Stimulated activated CD8-positive, alpha-beta memory T cell treated with anti-CD3 and anti-CD28 coated beads, Interleukin-2, amount 100 ng/mL, for 1 hour (primary cell): ENCODE measurements around the gene TRPC4.

Experiments
- DNase-seq, 2 donors: peaks; one replicate each; pipeline ENCODE4 v3.0.0-alpha.2; 2020; ENCODE audit warnings: low read depth in 2 of 2

TRPC4 gene

DNA sequence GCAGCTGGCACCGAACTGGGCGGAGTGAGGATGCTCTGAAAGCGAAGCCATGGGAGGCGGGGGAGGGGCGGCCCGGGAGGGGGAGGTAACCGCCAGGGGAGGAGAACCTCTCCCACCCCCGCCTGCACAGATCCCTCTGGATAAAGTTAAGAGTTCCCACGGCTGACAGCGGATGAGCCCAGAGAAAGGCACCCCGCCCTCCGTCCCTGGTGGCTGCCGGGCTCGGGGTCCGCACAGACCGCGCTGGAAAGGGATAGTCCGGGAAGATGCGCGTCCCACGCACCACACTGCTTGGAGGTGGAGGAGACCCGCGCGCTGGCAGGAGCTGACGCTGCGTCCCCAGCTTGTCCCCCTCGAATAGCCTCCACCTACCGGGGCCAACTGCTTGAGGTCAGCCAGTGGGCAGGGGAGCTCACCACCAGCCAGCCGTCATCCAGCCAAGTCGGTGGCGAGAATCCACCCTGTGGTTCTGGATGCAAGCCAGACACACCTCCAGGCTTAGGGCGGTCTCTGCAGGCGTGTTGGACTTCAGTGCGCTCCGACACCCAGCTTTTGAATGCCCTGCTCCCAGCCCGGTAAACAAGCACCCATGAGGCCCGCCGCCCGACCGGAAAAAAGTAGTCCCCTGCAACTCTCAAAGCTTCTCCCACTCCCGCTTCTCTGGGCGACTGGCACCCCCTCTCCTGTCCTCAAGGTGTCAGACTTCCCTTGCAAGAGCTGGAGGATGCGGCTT lies at the start of gene TRPC4:
TSS of gene TRPC4 (minus strand) at position 17 of the 733 bp plus-strand sequence. CDS start 86,439 bp downstream, outside the sequence.
- no peak for DNase-seq

DNA sequence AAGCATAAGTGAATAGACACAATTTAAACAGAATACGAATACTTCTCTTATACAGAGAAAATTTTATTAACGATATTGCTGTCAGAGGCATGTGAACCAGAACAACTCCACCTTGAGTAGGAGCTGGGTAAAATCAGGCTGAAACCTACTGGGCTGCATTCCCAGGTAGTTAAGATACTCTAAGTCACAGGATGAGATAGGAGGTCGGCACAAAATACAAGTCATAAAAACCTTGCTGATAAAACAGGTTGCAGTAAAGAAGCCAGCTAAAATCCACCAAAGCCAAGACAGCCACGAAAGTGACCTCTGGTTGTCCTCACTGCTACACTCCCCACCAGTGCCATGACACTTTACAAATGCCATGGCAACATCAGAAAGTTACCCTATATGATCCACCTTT lies 49.2 kb upstream of the TRPC4 start:
- DNase-seq = no peak

DNA sequence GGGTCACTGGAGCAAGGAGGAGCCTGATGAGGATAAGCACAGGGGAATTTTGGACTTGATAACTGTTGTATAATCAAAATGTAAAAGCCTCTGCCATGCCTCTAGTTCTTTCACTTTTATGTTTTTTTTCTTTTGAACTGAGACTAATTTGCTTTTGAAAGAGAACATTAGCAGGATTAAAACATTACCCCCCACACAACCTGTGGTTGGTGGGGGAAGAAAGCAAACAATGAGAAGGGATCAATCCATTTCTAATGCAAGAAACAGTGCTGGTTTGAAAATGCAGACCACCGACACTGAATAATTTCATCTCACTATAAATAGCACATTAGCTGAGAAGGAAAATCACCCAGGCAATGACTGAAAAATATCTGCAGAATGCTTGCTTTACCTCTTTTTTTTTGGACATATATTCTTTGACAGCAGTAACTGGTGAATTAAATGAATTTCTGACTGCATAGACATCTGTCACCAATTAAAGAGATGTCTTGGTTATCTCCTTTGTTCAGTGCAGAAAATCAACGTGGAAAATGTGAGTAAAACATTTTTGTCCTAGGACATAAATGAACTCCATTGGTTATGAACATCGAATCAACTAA lies 48.6 kb upstream of the TRPC4 start:
- no peak for DNase-seq

DNA sequence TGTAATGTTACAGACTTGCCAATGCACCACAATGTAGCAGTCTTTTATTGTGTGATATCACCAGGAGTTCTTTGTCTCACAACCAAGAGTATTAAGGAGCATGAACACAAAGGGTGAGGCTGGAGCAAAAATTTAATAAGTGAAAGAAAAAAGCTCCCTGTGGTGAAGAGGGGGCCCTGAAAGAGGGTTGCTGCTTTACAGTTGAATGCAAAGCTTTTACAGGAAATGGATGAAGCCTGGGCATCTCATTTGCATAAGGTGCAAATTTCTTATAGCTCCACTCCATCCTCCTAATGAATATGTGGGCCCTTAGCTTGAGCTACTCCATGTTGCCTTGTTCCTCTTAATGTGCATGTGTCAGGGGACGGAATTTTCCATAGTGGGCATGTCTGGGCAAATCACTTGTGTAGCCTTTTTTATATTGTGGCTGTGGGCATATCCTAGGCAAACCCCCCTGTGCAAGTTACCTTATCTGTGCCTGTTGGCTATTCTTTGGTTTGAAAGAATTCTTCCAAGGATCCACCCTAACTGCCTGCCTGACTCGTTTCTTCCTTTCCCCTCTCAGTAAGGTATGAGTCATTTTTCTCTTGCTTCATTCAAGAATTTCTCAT lies 45.3 kb upstream of the TRPC4 start:
- no peak for DNase-seq

DNA sequence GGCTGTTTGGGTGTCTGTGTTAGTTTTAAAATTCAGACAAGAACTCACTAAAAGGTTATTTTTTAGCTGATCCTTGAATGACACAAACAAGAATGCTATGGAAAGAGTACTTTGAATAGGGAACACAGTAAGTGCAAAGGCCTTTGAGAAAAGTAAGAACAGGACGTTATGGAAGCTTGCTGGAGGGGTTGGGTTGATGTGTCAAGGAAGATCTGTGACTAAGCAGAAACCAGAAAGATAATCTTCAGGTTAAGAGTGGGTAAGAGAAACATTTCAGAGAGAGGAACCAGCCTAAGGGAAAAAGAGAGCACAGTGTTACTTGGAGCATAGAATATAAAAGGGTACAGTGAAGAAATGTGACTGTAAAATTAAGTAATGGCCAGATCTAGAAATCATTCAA lies 41.2 kb upstream of the TRPC4 start:
- DNase-seq = no peak

DNA sequence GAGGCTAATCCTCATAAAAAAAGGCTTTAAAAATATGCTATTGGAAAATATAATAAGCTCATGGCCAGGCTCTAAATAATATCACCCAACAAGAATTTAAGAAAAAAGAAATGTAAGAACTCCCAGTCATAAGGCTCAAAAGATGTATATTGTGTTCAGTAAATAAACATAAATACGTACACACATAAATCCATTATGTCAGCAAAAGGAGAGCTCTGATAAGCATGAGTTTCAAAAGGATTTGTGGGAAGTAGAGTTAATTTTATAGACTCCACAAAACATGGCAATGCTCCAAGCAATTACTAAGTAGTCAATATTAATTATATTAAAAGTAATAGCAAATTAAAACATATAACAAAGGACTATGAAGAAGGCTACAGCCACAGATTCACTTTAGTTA lies 37.3 kb upstream of the TRPC4 start:
- no peak for DNase-seq

DNA sequence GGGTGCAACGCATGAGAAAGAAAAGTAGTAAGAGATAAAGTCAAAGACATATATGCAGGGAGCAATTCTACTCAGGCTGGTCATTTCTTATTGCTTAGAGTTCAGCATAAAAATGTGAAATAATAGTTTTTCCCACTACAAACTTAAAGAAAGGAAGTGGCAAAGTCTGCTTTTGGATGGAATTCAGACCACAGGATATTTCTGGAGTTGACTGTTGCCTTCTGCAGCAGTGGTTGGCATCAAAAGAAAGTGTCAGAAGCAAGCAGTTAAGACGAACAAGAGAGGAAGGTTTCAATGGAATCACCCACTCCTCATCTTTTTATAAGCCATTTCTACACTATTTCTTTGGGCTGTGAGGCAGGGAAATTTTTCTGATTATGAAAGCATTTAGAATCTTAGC lies 36.2 kb upstream of the TRPC4 start:
- DNase-seq = no peak

DNA sequence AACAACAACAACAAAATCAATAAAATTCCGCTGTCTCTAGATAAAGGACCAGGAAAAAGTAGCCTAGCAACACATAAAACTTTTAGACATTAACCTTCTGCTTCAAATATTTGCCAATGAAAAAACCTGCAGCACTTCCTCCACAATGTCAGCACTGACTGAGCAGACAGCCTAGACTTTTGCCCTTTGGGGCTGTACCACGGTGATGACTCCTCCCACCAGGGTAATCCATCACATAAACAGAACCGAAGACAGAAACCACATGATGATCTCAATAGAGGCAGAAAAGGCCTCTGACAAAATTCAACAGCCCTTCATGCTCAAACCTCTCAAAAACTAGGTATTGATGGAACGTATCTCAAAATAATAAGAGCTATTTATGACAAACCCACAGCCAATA lies 30.2 kb upstream of the TRPC4 start:
- no peak for DNase-seq

DNA sequence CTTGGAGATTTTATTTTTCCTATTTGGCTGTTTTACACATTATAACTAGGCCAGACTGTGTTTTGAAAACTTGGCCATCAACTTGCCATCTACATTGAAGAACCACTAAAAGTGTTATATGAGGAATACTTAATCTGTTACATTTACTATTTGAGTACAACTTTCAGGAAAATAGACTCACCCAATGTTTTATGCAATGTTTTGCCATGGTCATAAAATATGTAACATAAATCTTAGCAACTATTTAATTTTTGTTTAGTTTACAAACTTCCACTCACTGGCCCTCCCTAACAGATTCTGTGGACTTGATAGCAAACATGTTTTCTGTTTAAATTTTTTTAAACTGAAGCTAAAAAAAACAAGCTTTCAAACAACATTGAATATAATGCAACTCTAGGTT lies 23.7 kb upstream of the TRPC4 start:
- DNase-seq = no peak

DNA sequence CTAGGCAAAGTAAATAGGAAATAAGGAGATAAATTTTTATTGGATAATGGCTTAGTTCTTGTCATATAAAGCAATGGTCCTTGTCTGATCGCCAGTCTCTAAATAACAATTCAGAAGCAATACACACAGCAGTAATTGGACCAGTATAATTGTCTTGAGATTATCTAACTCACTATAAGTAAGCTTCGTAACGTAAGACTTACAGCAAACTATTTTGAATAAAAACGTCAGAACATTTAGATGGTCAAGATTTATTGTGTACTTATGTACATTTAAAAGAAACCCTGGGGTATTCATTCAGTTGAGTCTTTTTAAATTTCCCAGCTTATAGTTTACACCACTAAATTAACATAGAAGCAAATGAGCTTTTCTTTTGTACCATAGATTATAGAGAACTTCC lies 20.2 kb upstream of the TRPC4 start:
- DNase-seq = no peak

DNA sequence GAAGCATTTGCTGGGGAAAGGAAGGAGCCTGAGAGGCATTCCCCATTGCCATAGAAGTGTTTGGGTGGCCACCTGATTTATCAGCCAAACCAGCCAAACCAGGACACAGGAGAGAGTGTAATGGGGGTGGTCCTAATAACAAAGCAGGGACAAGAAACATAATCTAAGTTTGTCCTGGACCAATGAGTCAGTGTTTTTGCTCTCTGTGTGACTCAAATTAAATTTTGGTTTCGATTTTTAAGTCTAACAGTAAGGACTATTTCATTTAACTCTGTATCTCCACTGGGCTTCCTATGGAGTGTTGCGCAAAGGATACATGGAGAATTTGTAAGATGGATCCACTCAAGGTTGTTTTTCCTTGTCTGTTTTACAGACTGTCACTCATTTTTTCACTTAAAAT lies 19.5 kb upstream of the TRPC4 start:
- DNase-seq = no peak

DNA sequence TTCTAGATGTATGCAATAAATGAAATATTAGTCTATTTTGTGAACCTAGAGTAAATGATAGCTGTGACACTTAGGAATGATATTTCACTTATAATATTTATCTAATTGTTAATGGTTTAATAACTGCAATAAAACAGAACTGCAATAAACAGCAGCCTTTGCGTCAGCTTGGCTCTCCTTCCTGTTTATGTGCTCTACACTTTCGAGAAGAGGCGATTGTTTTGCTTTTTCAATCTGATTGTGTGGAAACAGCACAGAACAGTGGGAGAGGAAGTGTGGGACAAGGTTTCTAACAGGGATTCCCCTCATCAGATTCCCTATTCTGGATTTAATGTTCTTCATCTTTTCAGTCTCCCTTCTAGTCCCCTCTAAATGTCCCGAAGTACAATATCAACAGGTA lies 17.3 kb upstream of the TRPC4 start:
- no peak for DNase-seq

DNA sequence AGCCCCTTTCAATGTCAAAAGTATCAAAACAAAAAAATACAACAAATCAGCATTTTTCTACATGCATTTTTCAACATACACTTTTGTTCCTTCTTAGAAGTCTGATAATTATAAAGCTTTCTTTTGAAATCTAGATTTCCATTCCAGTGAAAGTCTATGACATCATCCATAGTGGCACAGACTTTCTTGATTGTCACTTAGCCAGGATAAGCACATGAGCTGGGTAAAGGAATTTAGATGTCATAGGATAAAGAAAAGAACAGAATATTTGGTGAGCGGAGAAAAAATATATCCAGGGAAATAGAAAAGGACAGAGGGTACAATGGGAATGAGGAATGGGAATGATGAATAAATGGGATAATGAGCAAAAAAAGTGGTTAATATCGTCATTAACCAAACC lies 15.1 kb upstream of the TRPC4 start:
- DNase-seq = no peak

DNA sequence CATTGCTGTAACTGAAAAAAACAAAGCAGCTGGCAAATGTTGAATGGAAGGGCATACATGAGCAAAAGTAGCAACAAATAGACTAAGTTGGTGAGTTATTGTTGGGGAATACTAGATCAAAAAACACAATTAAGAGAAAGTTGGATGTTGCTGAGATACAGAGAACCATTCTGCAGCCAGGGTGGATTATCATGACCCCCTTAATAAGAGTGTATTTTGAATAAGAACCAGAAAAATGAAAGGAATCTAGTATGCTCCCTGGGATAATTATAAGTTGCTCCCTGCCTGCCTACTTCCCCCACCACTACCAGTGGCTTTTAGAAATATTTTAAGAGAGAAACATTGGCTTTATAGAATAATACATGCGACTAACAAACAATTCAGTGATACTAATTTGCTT lies 14.5 kb upstream of the TRPC4 start:
- DNase-seq = no peak

DNA sequence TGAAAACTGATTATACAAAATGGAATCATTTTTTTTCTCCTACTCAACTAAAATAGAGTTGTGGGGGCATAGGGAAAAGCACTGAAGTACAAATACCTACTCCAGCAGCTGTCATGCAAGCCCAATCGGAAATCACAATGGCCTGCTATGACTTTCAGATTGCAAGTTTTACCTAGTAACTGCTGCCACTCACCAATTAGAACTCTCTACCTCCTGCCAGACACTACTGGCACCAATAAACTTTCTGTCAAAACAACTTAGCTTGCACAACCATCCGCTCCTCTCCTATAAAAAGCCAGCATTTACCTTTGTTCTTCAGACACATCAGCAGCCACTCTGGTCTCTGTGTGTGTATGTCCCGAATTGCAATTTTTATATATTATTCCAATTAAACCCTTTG lies 9.3 kb upstream of the TRPC4 start:
- DNase-seq = no peak

DNA sequence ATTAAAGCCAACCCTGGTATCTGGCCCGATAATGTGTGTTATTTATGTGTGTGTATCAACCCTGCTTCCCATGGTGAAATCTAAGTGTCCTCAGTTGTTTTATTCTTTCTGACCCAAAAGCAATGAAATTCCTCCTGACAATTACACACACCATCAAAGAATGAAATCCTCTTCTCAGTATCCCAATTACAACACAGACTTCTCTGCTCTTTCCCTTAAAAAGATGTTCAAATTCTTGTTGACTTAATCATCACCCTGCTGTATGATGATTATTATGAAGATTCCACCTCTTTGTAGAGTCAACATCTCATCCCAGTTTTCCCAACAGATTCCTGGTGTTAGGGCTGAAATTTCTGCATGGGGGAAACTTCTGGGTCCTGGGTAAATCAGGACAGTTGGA lies 8.9 kb upstream of the TRPC4 start:
- DNase-seq = no peak

DNA sequence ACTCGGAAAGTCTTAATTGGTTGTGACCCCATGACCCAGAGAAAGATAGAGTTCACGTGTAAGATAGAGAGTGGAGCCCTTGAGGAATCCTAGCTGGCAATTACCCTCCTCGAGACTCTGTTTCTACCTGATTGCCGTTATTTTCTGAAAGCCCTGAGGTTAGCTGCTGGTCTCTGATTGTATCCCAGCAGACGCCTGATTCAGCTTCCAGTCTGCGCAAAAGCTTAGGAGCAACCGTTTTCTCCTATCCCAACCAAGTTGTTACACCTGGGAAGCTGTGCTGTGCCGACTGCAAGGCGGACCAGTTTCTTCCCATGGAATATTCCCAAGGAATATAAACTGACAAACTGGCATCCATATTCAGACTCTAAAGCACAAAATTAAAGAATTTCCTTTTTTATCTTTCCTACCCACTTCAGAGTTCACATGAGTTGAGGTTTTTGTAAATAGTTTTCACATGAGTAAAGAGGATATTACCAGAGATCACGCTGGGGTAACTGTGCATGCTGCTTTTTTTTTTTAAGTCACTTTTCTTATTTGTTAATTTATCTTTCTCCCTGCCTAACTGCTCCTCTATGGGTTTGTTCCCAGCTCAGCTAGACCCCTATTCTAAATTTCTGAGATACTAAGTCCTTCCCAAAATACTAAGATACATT lies 1.5 kb upstream of the TRPC4 start:
- DNase-seq = no peak

DNA sequence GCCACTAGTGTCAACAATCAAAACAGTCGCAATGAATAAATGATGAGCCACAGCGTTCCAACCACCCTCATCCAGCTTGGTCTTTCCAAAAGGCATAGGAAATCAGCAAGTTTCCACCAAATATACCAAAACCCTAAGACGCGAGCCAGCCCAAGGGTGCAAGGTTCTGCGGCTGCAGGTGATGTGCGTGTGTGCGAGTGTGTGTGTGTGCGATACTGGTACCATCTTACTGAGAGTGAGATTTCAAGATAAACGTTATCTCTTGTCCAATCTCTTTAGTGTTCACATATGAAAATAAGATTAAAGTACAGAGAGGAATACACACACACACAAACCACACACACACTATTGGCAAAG lies 895 bp upstream of the TRPC4 start:
- no peak for DNase-seq

DNA sequence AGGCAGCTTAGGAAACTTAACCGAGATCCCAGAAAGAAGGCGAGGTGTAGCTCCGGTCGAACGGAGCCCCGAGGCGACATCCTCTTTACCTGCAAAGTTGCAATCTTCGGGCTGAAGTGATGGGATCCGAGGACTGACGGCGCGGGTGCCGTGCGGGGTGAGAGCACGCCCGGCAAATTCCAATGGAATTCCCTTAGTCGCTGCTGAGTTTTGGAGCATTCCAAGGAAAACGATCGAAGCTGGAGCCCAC lies 141 bp downstream of the TRPC4 start:
- no peak for DNase-seq

DNA sequence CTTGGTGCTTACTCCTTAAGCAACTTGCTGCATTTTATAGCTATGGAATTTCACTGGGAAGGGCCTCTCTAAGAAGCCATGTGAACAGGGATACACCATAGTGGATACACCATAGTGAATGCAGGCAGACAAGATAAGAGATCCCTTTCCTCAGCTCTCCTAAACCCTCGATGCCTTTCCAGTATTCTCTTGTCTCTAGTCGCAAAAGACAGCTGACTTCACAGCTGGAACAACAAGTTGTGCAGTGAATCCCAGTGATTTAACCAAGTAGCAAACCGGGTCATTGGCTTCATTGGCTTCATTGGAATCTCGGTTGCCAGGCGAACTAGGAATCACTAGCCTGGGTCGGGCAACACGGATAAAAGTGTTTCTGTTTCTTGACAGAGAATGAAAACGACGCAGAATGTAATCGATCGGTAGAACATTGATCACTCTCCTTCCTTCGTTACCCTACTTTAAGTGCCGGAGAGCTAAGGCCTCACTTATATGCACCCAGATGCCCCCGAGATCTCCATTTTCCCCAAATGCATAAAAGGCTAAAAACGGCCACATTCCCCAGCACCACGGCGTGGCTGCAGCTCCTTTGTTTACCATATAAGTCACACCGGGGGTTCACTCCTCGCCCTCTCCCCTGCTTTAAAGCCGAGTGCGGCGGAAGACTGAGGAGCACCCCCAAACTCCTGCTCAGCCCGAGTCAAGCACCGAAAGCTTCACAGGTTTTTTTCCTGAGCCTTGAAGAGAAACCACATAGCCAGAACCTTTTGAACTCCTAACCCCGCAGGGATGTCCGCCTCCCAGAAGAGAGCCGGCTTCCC lies 674 bp downstream of the TRPC4 start:
- no peak for DNase-seq

DNA sequence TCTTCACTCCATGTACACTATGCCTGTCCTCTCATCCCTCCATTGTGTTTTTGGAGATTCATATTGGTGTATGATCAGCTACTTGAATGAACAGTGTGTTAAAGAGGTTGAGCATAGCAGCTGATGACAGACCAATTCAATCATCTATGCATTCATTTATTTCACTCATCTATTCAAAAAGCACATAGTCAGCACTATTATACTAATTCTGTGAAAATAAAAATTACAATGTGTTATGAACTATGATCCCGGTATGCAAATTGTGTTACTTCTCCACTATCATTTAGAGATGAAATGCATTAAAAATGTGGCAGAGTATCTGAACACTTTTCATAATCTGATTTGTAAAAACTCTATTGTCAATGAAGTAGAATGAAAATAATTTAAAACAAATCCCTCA lies 5.9 kb downstream of the TRPC4 start:
- DNase-seq = no peak

DNA sequence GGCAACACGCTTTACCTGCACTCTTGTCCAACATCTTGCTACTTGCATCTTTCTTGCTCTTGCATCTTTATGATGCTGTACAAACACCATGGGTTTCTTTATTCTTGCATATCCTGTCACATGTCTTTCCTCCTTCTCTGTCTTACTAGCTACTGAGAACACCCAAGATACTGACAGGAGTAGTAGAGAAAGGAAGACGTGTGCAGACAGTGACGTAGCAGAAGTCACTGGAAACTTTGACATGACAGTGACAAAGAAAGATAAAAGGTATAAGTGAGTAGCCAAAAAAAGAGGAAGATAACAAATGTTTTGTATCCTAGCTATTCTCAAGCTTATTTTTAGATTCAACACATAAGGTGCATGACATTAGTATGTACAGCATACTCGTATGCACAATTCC lies 34.2 kb downstream of the TRPC4 start:
- DNase-seq = no peak

DNA sequence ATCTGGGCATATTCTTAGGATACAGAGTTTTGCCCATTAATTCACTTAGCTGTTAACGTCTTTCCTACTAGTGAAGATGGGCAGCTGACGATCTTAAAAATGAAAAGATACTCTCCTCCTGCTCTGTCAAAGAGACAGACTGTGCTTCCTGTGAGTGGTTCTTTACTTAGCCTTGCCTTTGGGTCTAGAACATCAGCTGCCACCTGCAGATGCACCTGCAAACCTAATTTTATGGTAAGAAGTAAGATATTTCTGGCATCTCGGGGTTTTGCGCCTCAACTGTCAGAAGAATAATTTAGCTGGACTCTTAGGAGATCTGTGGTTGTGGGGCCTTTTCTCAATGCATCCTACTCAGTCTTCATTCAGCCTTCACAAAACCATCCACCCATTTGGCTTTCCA lies 36.2 kb downstream of the TRPC4 start:
- no peak for DNase-seq
